GM12878 (cell line): Measurements from ENCODE around the gene POLRMT. TPM values are rescaled to one million over a fixed set of nuclear protein-coding genes. Genes with fewer than 3 reads are reported as not detected.

Source experiments
- ATAC-seq: fragments of 200-7000 bp; cut with Tn5 transposase; 3 replicates; pipeline ENCODE4 v1.9.1; 2020; ENCODE audit warnings: mild to moderate bottlenecking, moderate library complexity
- BruUV-seq: library from RNA; stranded (reverse); fragments of 400-500 nt; replicated peaks from 2 replicates; lab custom pipeline; 2021; lab: Mats Ljungman, UMichigan
- CTCF ChIA-PET: fragments of 300-600 bp; sonication (Branson Sonifier 250); formaldehyde crosslinking; extraction: SDS; loops from one replicate; lab custom pipeline; 2021; ENCODE audit warnings: inconsistent platforms; lab: Yijun Ruan, JAX
- POLR2A ChIA-PET: fragments of 350-600 bp; formaldehyde crosslinking; extraction: SDS; loops from one replicate; lab custom pipeline; 2021; ENCODE audit warnings: inconsistent platforms; lab: Charles Lee
- RAD21 ChIA-PET: fragments of 300-600 bp; sonication (Branson Sonifier 250); formaldehyde crosslinking; loops from one replicate; lab custom pipeline; 2023; ENCODE audit warnings: antibody characterized with exemption; ENCODE audit not compliant: unreplicated experiment; lab: Charles Lee
- SMC1A ChIA-PET: fragments of 300-600 bp; sonication (Branson Sonifier 250); formaldehyde crosslinking; loops from one replicate; lab custom pipeline; 2023; ENCODE audit not compliant: unreplicated experiment, uncharacterized antibody; lab: Charles Lee
- DNase-seq: peaks from one replicate; pipeline ENCODE4 v3.0.0-alpha.2; 2011; ENCODE audit warnings: low read depth, low spot score
- FAIRE-seq: peaks from 3 replicates; lab custom pipeline; 2011; peaks lifted over from hg19 to GRCh38; lab: Jason Lieb, UNC
- H2AFZ ChIP-seq: 2 replicates; pipeline ENCODE4 v1.6.0; 2011; ENCODE audit warnings: low read depth, low read length, control low read depth; ENCODE audit not compliant: control insufficient read depth
- H3K27ac ChIP-seq: 2 replicates; pipeline ENCODE4 v1.5.1; 2011; ENCODE audit warnings: control low read depth; ENCODE audit not compliant: control insufficient read depth, insufficient read depth
- H3K27me3 ChIP-seq, 2 experiments: replicated peaks in 1 of 2; 2 replicates each; pipeline versions ENCODE4 v1.6.0 to v1.6.1; 2011; ENCODE audit warnings: low read length in 1 of 2; ENCODE audit not compliant: control insufficient read depth in 2 of 2, insufficient read depth in 2 of 2
- H3K36me3 ChIP-seq, 2 experiments: 2 replicates each; pipeline ENCODE4 v1.5.1; 2011; ENCODE audit warnings: low read length in 1 of 2; ENCODE audit not compliant: control insufficient read depth in 2 of 2, insufficient read depth in 2 of 2
- H3K4me1 ChIP-seq: 2 replicates; pipeline ENCODE4 v1.6.1; 2011; ENCODE audit warnings: mild to moderate bottlenecking, low read length, moderate library complexity, mixed read lengths; ENCODE audit not compliant: control insufficient read depth, insufficient read depth
- H3K4me2 ChIP-seq: 2 replicates; pipeline ENCODE4 v1.6.0; 2011; ENCODE audit warnings: control low read depth; ENCODE audit not compliant: control insufficient read depth, insufficient read depth
- H3K4me3 ChIP-seq: fragments of 200-600 bp; sonication (generic); 2 replicates; pipeline ENCODE4 v1.5.1; 2016
- H3K79me2 ChIP-seq: 2 replicates; pipeline ENCODE4 v1.6.0; 2011; ENCODE audit warnings: low read length; ENCODE audit not compliant: control insufficient read depth, insufficient read depth
- H3K9ac ChIP-seq: 2 replicates; pipeline ENCODE4 v1.8.0; 2011; ENCODE audit warnings: low read length, control low read depth, mixed read lengths; ENCODE audit not compliant: control insufficient read depth, insufficient read depth
- H3K9me3 ChIP-seq: replicated peaks from 3 replicates; pipeline ENCODE4 v1.5.1; 2011; ENCODE audit warnings: mild to moderate bottlenecking, low read length; ENCODE audit not compliant: control insufficient read depth, insufficient read depth
- H4K20me1 ChIP-seq: 2 replicates; pipeline ENCODE4 v1.6.0; 2011; ENCODE audit not compliant: control insufficient read depth, insufficient read depth
- CBFB ChIP-seq: IDR thresholded peaks from 2 replicates; pipeline ENCODE4 v1.6.1; 2016; ENCODE audit warnings: antibody characterized with exemption, low read depth
- DPF2 ChIP-seq: fragments of 450-650 bp; IDR thresholded peaks from 2 replicates; pipeline ENCODE4 v1.6.1; 2017; ENCODE audit warnings: mild to moderate bottlenecking
- EP300 ChIP-seq, 2 experiments: fragments of 150-350 bp in 1 of 2; IDR thresholded peaks; 2 replicates each; pipeline ENCODE4 v1.6.1; 2011 to 2012; ENCODE audit warnings: low read depth in 2 of 2, low read length in 2 of 2, borderline replicate concordance in 1 of 2, improper control_type of control experiment in 1 of 2, inconsistent platforms in 1 of 2; ENCODE audit not compliant: control insufficient read depth in 1 of 2
- FOXM1 ChIP-seq: IDR thresholded peaks from 2 replicates; pipeline ENCODE4 v1.6.1; 2012; ENCODE audit warnings: low read depth, mild to moderate bottlenecking, inconsistent platforms, low read length, moderate library complexity
- HDAC6 ChIP-seq: fragments of 200-600 bp; sonication (generic); IDR thresholded peaks from one replicate; pipeline ENCODE4 v1.8.0; 2017; ENCODE audit warnings: antibody characterized with exemption; ENCODE audit not compliant: unreplicated experiment
- MAX ChIP-seq: IDR thresholded peaks from 2 replicates; pipeline ENCODE4 v1.6.1; 2012; ENCODE audit warnings: low read depth, low read length, improper control_type of control experiment
- SPI1 ChIP-seq: IDR thresholded peaks from 2 replicates; pipeline ENCODE4 v1.6.1; 2011; ENCODE audit warnings: low read depth, mild to moderate bottlenecking, low read length, moderate library complexity, borderline replicate concordance; ENCODE audit not compliant: insufficient read depth
- STAT1 ChIP-seq: fragments of 450-650 bp; conservative IDR thresholded peaks from 2 replicates; pipeline ENCODE4 v1.6.1; 2014; ENCODE audit warnings: antibody characterized with exemption, mild to moderate bottlenecking
- STAT3 ChIP-seq: IDR thresholded peaks from 2 replicates; pipeline ENCODE4 v1.6.1; 2011; ENCODE audit warnings: low read depth, low read length, improper control_type of control experiment
- TCF12 ChIP-seq: IDR thresholded peaks from 2 replicates; pipeline ENCODE4 v1.6.1; 2011; ENCODE audit warnings: low read depth, mild to moderate bottlenecking, low read length
- ZNF217 ChIP-seq: fragments of 450-650 bp; IDR thresholded peaks from 2 replicates; pipeline ENCODE4 v1.6.1; 2017; ENCODE audit warnings: antibody characterized with exemption, mild to moderate bottlenecking
- WGBS: methylation state at CpG from one replicate; pipeline ENCODE4 v1.1.6; 2016; ENCODE audit warnings: low lambda C conversion rate; ENCODE audit not compliant: insufficient replicate concordance, insufficient coverage; ENCODE audit errors: missing lambda C conversion rate; 5-methylcytosine and 5-hydroxymethylcytosine counted together
- in situ Hi-C: fragments of 300-500 bp; cut with MboI; formaldehyde crosslinking; loops from 9 replicates; pipeline ENCODE4 v1.14.3; 2018; ENCODE audit warnings: mixed read lengths
- intact Hi-C: fragments of 100-400 bp; cut with micrococcal nuclease; formaldehyde crosslinking; loops from one replicate; pipeline ENCODE4 v1.14.2; 2022; ENCODE audit not compliant: unreplicated experiment
- polyA plus RNA-seq, 11 experiments: library from polyadenylated mRNA; depleted of rRNA in 4 of 11; unstranded in 6 of 11; stranded (reverse) in 5 of 11; fragments of >200 nt; fragmentation: Nextera tagmentation in 4 of 11; fragmentation: Illumina TruSeq in 1 of 11; extraction: Ambion mirVana in 4 of 11; extraction: Trizol in 1 of 11; gene quantifications; 1 replicate in 1 of 11; 2 replicates in 10 of 11; pipeline versions ENCODE4 v1.2.1 to v1.2.3, GENCODE V29; 2011 to 2016; ENCODE audit warnings: inconsistent platforms in 2 of 11, missing spikeins in 2 of 11, low read depth in 1 of 11
- total RNA-seq, 4 experiments: library from RNA; depleted of rRNA in 3 of 4; stranded (reverse); fragments of >200 nt in 3 of 4; fragmentation: Illumina TruSeq in 1 of 4; extraction: Trizol in 1 of 4; gene quantifications; 2 replicates each; pipeline versions ENCODE4 v1.2.1 to v1.2.3, GENCODE V29; 2013 to 2021

POLRMT gene
- total and polyA plus RNA-seq, 10 of the 15 experiments (the other 5 are each of a cell fraction or from before 2014, with no cell fraction given): 9.9 to 57.6 (median 34.6) TPM

- FAIRE-seq (no peak), DNase-seq (no peak), ATAC-seq (no peak)
- intact Hi-C loops (no loop called here), in situ Hi-C loops (no loop called here)
- no peak overlapping the region for H3K27ac ChIP-seq
- ChIA-PET SMC1A (no interaction called here), CTCF (no interaction called here), RAD21 (no interaction called here), POLR2A (no interaction called here)
- H2AFZ ChIP-seq: no peak overlapping the region
- H3K36me3 ChIP-seq: peaks cover 0 to 9% of the 10 kb centered on the region in 2 experiments; a peak in 2 of 4 replicates
- no peak overlapping the region for H3K4me3 ChIP-seq
- no peak overlapping the region for H3K4me2 ChIP-seq
- 70% methylated on average over 33 of the region's 97 CpGs for WGBS
- no TSS peak for BruUV-seq
- no peaks in the 10 kb centered on the region for H4K20me1 ChIP-seq
- H3K79me2 ChIP-seq: no peaks in the 10 kb centered on the region
- no peak overlapping the region for H3K9ac ChIP-seq
- no peak for TF ChIP-seq FOXM1
- TF ChIP-seq MAX: no peak
- TF ChIP-seq EP300 (IDR thresholded peaks at IDR 0.05; ENCODE audit: borderline replicate concordance in 1 of 2, control insufficient read depth in 1 of 2, low read depth in 2 of 2, low read length in 2 of 2): no peak
- no peak for TF ChIP-seq STAT3
- TF ChIP-seq STAT1: no peak
- TF ChIP-seq CBFB: no peak
- no peak for TF ChIP-seq SPI1
- TF ChIP-seq ZNF217: no peak
- TF ChIP-seq TCF12: no peak
- no peak for TF ChIP-seq HDAC6
- TF ChIP-seq DPF2: no peak
- no peaks in the 10 kb centered on the region for H3K9me3 ChIP-seq
- H3K27me3 ChIP-seq: no peaks in the 10 kb centered on the region
- H3K4me1 ChIP-seq: peaks cover 3% of the 10 kb centered on the region
Observed at GRCh38 chr19:616062-616700, 17.2 kb downstream of the POLRMT start.
